GM04503 (cell line): ENCODE data around the gene USP36.

Experiments
- DNase-seq: peaks from one replicate; pipeline ENCODE4 v3.0.0-alpha.2; 2012; ENCODE audit warnings: low read depth

The USP36 gene

DNA sequence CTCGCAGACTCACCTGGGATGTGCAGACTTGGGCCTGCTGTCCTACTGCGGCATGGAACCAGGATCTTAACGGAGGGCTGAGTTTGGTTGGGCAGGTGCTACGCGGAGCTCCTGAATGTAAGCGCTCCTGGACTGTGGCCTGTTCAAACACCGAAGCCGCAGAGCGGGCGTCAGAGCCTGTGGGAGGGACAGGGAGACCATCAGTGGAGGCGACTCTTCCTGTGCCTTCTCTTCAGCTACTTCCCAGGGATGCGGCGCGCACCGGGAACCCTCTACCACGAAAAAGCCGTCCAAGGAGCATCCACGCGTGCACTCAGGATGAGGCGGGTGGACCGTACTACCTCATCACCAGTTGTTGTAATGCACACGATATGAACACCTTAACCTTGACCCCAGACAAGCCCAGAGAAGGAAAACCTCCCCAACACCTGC, 2.0 kb downstream of the USP36 start:
- no peak for DNase-seq

DNA sequence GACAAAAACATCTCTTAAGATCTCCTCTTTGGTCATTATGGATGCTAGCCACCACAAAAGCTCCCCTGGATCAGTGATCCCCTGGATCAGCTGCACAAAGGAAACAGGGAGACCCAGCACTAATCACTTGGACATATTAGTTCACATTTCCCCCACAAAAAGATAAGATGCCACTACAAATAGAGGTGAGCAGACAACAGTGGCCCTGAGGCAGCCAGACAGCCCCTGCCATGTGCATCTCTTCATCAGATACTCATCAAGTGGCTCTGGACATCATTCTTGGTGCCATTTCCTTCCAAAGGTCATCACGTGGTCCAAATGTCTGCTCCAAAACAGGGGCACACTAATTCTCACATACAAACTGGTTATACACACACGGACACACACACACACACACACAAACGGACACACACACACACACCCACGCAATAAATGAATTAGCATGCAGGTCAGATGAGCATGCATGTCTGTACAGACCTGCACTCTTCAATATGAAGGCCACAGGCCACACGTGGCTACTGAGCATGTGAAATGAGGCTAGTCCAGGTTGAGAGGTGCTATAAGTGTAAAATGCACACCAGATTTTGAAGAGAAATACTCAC, 4.1 kb downstream of the USP36 start:
- no peak for DNase-seq

DNA sequence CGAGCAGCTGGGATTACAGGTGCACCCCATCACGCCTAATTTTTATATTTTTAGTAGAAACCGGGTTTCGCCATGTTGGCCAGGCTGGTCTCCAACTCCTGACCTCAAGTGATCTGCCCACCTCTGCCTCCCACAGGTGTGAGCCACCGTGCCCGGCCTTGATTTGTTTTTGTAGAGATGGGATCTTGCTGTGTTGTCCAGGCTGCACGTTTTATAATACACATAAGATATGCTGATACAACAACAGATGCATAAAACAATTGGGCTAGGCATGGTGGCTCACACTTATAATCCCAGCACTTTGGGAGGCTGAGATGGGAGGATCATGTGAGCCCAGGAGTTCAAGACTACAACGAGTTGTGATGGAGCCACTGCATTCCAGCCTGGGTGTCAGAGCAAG, 6.0 kb downstream of the USP36 start:
- no peak for DNase-seq

DNA sequence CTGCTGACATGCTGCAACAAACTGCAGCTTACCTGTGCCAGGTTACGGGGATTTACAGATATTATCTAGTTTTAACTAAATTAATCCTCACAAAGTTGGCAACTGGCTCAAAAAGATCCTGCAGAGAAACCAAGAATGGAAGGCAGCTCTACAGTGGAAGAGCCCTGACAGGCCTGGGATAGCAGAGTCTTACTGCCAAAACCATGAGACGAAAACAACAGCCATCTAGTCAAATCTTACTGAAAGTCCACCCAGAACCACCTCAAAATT, 8.1 kb downstream of the USP36 start:
- no peak for DNase-seq

DNA sequence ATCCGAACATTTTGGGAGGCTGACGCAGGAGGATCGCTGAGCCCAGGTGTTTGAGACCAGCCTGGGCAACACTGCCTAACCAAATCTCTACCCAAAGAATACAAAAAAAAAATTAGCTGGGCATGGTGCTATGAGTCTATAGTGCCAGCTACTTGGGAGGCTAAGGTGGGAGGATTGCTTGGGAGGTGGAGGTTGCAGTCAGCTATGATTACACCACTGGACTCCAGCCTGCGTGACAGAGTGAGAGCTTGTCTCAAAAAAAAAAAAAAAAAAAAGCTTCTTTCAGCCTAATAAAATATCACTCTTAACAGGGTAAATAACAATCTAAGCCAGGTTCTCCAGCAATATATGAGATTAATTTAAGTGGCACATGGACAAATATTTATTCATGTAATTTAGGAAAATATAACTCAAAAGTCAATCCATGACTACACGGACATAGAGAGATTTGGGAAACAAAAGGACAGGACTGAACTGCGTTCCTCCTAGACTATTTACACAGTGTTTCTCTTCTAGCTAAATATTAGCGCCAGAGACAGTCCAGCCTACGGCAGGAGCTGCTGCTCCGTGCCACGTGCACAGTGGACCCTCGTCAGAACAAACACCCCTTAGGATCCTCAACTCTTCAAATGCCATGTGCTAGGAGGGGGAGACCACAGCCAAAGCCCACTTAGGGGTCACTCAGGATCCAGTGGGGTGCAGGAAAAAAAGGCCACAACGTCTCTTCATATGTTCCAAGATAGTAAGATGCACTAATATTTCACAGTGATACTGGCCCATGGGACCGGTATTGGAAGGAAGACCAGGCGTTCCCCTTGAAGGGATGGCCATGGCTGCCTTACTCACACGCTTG, 8.7 kb downstream of the USP36 start:
- DNase-seq: no peak

DNA sequence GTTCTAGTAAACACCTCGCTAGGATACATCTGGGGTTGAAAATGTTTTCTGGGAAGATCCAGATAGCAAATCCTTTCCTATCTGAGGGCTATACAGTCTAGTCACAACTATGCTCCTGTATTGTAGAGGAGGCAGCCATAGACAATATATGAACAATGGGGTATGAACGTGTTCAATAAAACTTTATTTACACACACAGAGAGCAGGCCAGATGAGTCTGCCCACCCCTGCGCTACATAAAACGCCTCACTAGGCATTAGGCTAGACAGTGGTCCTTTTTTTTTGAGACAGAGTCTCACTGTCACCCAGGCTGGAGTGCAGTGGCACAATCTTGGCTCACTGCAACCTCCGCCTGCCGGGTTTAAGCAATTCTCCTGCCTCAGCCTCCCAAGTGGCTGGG, 11.1 kb downstream of the USP36 start:
- DNase-seq: no peak

DNA sequence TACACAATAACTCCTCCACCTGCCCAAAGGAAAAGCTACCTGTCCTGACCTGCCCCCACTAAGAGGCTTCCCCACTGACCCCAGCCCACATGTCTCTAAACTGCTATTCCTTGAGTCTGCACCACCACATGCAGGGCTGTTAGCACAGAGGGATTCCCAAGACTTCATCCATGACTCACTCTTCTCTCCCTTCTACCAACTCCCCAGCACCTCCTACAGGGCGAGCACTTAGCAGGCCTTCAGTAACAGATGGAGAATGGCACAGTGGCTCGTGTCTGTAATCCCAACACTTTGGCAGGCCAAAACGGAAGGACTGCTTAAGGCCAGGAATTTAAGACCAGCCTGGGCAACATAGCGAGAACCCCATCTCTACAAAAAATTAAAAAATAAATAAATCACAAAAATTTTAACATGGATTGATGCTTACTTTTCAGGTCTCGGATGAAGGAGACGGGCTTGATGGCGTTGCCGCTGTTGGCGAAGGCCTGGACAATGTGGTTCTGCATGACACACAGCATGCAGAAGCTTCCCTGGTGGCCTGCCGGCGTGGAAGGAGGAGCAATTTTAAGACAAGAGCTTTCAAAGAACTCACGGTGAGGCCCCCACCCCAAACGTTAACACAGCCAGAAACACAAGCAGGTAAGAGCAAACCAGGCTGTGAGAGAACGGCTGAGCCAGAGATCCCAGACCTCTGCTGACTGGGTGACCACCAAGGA, 12.0 kb downstream of the USP36 start:
- DNase-seq: no peak

DNA sequence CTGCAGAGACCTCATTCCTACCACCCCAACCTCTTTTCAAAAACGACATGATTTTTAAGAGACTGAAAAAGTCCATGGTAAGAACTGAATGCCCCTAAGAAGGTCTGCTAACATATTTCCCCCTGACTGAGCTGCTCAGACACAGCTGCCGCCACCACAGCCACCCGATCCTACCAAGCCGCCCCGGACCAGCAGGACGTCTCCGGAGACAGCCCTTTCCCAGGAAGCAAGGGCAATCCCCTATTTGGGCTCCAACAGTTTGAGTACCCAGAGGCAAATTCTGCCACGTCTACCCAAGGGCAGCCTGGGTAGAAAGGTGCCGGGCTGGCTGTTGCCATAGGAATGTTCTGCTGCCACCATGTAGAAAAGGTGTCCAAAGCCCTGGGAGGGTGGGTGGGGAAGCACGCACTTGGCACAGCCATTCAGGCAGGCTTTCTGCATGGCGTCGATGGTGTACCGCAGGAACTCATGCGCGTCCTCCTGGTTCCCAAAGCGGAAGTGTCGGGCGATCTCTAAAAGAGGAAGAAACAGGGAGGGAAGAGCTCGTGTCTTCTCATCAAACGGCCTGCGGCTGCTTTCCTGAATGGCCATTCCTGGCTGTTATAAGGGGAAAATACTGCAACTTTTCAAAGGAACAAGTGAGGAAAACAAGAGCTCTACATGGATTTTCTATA, 13.6 kb downstream of the USP36 start:
- DNase-seq: no peak

DNA sequence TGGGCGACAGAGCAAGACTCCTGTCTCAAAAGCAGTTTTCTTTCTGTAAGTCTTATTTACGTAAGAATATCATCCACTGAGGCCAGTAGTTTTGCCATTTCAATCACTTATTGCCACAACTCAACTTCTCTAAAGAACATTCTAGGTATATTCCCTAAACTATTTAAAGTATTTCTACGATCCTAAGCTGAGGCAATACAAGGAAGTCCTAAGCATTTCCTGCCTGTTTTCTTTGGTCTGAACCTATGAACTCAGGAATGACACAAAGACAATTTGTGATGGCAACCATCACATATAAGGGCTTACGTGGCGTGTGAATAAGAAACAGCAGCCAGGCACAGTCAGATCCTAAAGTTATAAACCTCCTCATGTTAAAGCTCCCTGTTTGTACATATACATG, 14.2 kb downstream of the USP36 start:
- no peak for DNase-seq

DNA sequence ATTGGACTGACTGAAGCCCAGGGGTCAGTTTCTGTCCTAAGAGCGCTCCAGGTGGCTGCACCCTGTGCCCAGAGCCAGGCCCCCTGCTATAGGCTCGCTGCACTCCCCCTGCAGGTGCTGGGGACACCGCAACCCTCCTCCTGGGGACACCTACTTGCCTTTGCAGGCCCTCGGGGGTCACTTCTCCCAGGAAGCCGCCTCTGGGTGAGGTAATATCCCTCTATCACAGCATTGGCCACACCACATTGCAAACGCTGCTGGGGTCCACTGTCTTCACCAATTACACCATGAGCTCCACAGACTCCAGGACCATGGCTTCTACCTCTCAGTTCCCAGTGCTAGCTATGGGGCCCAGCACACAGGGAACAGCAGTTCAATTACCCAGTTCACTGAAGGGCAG, 14.9 kb downstream of the USP36 start:
- DNase-seq: no peak

DNA sequence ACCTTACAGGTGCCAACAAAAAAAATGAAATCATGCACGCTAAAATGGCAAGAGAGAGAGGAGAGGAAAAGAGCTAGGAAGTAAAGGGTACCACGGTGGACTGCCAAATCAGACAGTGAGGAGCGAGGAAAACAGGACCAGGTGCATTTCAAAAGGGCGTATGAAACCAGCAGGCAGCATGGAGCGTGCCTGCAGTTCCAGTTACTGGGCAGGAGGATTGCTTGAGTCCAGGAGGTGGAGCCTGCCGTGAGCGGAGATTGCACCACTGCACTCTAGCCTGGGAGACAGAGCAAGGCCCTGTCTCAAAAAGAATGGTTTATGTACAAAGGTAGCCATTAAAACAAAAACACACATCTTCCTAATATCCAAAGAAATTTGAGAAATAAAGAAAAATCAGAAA, 16.4 kb downstream of the USP36 start:
- DNase-seq: no peak

DNA sequence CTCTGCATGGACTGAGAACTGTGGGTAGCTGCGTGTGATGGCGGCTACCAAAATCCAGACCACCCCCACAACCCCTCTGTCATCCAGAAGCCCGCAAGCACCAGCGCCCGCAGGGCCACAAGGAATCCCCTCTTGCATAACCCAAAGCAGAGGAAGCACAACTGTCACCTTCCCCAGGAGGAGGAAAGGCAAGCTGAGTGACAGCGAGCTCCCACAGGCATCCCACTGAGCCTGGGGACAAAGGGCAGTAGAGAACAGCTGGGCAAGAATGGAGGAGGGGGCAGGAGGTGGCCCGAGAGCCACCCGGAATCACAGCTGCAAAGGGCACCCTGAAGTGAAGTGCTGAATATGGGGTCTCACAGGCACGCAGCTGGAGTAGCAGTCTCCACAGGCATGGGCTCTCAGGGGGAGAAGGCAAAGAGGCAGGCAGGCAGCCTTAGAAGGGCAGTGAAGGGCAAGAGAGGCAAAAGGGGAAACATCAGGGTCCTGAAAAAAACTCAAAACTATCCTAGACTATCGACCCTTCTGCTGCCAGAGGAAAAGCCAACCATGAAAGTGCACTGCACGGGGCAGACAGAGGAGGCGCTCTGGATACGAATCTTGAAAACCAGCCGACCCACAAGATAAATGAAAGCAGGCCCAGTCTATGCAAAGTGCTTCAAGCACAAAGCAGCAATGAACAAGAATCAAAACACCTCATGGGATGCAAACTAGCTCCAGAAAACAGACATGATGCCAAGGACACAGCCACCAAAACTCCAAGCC, 17.1 kb downstream of the USP36 start:
- DNase-seq: no peak

DNA sequence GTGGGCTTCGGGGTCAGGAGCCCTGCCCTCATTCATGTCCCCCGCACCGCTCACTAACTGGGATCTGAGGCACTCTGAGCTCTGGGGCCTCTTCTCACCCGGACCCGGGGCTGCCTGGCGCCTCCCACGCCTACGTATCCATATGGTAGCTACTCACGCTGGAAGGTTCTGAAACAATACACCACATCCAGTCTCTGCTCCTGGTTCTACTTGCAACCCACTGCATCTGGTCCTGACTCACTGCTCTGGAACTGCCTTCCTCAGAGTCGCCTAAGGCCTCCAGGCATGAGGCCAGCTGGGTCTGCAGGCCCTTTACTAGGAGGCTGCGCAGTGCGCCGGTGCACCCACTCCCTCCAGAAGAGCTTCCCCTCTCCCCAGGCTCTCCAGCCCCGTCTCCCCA, 18.1 kb downstream of the USP36 start:
- peak; percentile 82 for DNase-seq

DNA sequence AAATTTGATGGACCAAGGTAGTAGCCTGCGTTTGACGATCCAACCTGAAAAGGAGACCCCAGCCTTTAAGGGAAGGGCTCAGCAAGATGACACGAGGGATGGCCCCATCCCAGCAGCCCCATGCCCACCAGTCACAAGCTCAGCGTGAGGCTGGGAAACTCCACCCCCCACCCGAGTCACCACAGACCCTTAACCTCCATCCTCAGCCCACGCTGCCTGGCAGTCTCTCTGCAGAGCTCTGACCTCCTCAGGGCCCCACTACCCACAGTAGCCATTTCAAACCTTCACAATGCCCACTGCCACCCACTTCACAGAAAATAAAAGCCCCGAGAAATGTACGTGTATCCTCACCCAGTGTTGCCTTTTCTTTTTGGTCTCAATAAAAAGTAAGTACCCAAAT, 18.7 kb downstream of the USP36 start:
- DNase-seq: no peak

DNA sequence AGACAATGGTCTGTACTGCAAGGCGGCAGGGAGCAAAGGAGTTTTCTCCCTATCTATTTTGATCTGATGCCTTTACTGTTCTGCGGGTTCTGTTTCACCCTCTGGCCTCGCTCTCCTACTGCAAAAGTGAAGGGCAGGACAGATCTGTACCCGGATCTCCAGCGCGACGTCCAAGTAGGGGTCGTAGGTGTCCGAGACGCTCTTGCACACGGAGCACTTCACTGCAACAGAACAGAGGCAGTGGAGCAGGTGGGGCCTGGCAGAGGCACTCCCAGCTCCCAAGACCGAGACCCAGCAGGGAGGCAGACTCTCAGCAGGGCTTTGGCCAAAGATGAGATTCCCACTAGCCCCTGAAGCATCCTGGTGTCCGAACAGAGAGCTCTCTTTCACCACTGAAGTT, 19.8 kb downstream of the USP36 start:
- DNase-seq: no peak

DNA sequence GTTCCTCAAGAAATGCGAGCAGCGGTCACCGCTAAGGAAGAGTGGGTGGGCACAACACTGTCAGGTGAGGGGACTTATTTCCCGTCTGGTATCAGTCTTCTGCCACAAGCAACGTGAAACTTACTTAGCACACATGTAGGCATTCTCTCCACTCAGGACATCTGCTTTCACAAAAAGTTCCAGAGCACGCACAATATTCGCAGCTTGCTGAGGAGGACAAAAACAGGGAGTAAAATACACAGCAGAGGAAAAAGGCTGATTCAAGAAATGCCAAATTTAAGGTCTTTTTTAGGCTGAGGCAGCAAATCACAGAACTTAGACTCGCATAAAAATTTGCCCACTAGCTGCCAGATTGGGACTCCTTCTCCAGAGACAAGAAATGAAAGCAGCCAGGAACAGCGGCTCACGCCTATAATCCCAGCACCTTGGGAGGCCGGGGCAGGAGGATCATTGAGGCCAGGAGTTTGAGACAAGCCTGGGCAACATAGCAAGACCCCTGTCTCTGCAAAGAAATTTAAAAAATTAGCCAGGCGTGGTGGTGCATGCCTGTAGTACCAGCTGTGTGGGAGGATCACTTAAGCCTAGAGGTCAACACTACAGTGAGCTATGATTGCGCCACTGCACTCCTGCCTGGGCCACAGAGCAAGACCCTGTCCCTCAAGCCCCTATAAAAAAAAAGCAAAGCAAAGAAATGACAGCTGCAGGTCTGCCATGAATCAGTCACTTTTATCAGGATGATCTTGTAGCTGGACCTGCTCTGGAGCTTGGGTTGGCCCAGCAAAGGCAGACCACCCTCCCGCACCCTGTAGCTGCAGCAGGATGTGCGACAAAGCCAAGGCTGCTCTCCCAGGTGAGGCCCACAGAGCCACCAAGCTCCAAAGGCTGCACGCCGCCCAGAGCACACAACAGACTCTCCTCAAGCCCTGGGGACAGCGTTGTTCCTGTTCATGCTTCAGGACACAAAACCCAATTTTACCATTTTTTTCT, 20.5 kb downstream of the USP36 start:
- no peak for DNase-seq

DNA sequence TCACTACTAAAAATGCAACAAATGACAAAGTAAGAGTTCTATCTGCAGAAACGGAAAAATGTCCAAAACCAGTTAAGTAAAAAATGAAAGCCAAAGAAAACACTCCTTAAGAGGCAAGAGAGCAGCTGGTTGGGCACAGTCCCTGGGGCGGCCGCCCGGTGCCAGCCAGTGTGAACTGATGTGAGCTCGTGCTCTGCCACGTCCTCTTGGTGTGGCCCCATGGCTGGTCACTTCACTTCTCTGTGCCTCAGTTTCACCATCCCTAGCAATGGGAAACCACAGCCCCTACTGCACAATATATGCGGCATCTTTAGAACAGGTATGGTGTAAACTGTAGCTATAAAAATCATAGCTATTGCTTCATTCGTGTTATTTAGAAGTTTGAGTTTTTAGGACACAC, 21.2 kb downstream of the USP36 start:
- DNase-seq: no peak

DNA sequence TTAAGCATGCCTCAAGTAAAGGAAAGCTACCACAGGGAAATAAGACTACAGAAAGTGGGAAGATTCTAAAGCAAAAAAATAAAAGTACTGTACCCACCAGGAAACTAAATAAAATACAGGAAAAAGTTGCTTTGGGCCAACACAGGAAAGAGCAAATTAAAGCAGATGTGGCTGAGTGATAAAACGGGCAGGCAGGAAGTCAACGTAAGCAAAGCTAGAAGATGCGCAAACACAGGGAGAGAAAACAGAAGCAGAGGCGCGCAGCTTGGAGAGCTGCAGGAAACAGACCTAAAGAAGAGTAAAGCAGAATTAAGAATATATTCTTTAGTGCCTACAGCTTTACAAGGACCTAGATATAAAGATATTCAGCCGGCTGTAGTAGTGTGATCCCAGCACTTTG, 21.7 kb downstream of the USP36 start:
- no peak for DNase-seq

DNA sequence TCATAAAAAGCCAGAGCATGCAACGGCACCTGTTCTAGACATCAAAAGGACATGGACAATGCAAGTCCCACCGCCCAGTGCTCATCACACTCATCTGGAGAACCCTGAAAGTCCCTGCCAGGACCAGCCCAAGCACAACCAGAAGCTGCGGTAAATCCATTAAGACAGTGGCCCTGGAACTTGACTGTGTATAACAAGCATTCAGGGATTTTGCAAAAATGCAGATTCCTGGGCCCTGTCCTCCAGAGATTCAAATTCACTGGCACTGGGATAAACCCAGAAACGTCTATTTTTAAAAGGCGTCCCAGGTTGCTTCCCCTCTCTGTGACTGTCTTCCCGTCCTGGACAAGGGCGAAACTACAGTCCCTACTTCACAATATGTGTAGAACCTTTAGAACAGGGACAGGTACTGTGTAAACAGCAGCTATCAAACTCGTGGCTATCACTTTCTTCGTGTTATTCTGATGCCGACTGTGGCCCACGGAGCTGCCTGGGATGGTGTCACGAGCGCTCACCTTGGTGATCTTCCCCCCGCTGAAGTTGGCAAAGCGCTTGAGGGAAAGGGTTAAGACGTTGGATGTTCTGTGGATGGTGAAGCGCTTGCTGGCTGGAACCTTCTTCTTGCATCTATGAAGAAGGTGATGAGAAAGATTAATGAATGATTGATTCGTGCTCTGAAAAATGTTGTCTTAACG, 22.3 kb downstream of the USP36 start:
- no peak for DNase-seq

DNA sequence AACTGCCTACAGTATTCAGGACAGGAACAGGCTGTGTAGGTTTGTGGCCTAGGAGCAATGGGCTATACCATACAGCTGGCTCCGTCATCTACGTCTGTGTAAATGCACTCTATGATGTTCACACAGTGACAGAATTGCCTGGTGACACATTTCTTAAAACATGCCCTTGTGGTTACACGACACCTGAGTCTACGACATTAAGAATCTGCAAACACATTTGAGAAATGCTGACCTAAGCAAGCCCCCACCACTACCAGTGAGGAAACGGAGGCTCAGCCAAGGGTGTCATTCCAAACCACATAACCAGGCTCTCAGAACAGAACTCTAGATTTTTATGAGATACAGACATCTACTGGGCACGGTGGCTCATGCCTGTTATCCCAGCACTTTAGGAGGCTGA, 23.5 kb downstream of the USP36 start:
- no peak for DNase-seq
